ENCODE measurements around the gene ASPSCR1.

- TF ChIP-seq CTCF (IDR thresholded peaks at IDR 0.05) (no peak), POLR2A (IDR thresholded peaks at IDR 0.05) (no peak)
Observed at GRCh38 chr17:82015311-82015971, 38.0 kb downstream of the ASPSCR1 start.
